Midbrain (tissue), 1 donor: ENCODE measurements around the gene HOXD8.

Experiments
- DNase-seq: peaks from one replicate; lab custom pipeline; 2025; lab: John Stamatoyannopoulos, UW

Gene HOXD8

DNA sequence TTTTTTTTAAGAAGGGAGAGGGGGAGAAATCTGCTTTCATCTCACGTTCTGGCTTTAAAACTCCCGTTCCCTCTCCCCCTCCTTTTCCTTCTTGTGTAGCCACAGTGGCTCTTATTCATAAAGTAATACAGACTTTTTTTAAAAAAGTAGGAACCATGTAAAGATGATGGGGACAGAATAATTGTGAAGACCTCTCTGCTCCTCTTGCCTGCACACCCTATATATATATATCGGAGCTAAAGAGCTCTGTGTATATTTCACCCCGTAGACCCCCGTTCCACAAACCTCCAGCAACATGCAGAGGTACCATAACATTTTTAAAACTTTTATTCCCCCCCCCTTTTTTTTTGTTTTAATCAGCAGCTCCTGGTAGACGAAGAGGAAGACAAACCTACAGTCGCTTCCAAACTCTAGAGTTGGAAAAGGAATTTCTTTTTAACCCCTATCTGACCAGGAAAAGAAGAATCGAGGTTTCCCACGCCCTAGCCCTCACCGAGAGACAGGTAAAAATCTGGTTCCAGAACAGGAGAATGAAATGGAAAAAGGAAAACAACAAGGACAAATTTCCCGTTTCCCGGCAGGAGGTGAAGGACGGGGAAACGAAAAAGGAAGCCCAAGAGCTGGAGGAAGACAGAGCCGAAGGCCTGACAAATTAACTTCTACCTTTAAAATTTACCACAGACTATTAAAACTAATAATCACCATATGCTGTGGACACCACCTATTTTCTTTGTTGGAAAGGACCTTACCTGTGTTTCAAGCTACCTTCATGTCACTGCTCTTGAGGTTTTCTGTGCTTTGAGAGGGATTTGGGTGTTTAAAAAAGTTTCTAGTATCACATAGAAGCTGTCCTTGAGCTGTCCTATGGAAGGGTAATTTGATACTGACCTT lies 1.7 kb downstream of the HOXD8 start:
- no peak for DNase-seq

DNA sequence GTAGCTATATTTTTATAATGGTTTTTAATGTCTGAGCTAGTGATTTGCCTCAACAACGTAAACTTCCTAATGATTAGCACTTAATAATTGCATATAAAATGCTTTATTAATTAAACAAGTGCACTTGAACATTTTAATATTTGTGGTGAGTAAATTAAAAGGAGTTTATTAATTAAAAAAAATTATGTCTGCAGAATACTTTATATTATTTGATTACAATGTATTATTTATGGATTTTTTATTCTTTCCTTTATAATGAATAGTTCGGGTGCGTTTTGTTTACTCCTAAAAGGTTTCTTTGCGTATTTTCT lies 2.3 kb downstream of the HOXD8 start:
- DNase-seq = no peak

DNA sequence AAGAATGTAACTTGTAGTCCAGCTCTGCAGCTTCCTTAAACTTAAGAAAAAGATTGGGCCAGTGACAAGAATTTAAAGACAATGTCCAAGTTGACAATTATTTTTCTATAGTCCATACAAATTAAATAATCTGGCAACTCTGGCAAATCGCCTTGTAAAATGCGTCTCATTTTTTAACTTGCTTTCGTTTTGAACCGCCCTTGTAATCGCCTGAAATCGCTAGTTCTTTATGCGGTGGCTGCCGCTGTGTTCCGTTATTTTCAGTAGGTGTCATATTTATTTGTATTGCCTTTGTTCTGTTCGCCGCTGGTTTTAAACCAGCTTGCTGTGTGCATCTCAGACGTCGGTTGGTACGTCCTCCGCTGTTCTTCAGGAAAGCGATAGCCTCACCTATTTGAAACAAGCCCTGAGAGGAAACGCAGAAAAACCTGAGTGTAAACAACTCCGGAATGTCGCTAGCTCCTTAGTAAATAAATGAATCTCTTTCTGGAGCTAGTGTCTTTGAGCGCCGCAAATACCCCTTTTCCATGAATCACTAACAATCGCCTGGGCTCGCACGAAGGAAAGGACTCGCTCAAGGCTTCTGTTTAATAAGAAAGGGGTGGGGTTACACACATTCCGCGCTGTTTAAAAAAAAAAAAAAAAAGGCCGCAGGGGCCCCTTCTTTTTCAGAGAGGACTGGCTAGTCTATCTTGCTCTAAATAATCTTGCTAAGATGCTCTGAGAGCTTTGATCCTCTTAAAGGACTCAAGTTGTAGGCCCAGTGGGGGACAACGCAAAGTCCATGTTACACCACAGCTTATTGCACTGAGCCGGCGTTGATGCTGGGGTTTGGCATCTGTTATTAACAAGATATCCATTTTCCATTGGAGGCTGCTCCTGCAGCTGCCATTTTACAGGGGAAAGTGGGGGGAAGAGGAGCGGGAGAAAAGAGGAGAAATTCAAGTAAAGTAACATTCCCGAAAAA lies 3.0 kb downstream of the HOXD8 start:
- no peak for DNase-seq

DNA sequence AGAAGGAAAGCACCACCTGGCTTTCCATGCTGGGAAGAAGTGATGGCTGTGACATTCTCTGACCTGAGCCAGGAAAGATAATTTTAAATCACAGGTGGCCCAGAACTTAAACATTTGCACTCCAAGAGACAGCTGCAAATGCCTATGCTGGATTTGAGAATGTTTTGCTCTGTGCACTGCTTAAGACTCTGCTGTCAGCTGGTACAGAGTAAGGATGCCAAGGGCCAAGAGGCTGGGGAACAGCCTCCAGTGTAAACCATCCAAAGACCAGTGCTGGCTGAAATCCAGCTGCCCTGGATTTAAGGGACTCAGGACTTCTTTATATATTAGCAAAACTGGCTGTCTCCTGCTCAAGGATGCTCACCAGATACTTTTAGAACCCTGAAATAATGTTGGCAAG lies 3.9 kb downstream of the HOXD8 start:
- DNase-seq = no peak

DNA sequence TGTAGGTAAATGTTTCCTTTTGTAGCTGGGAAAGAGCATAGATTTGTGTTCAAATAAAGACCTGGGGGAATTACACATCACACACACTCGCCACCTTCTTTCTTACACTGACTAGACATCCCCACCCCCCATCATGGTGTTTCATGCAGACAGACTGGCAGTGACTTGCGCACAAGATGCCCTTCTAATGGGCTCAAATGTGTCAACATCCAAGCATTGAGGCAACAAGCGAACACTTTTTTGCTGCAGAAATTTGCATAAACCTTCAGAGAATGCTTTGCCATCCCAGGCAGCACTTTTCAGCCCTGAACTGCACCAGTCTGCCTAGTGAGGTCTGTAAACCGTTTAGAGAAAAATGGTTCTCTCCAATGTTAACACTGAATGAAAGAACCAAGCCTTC lies 4.5 kb downstream of the HOXD8 start:
- DNase-seq = no peak

DNA sequence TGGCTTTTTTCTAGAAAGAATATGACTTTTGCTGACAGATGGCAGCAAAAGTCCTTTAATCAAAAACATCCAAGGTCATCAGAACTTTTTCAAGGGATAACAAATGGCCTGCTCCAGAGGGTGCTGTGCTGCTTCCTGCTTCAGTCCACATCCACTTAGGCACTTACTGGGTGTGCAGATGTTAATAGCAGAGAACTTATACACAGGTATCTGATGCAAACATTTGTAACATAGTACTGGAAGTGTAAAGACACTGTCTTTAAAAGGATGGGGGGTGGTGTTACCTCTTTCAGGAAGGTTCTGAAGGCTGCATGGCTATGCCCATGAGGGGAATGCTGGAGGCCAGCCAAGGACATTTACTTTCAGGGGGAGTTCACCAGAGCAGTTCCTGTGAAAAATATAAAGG lies 5.5 kb downstream of the HOXD8 start:
- no peak for DNase-seq

DNA sequence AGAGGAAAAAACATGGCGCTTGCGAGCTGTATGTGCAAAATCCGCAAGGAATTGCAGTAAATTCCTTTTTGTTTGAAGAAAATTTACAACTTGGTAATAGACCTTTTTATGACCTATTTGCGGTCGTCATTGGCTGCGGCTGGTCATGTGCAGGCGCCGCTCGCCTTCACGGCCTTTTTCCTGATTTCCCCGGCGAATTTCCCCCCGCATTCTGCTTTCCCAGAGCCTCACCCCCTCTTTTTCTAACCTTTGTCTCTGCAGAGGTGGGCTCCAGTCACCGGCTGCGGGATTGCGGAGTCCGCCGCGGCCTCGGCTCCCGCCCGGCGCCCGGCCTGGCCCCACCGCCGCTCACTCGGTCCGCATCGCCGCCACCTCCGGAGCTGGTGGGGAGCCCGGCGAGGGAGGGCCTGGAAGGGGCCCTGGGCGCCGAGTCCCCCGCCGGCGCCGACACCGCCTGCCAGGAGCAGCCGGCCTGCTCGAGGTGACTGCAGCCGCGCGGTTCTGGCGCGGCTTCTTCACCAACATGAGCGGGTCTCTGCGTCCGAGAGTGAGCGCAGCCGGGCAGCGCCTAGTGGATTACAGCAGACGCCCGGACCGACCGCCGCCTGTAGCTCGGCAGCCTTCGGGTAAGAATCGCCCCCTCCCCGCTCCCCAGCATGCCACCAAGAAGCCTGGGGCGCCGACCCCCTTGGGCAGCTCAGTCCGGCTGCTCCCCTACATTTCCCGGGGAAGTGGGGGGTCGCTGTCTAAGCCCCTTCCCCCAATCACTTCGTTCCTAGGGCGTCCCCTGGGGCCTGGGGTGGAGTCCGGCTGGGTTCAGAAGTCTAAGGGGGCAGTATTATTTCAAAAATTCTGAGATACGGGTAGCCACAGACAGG lies 7.1 kb downstream of the HOXD8 start:
- DNase-seq = no peak

DNA sequence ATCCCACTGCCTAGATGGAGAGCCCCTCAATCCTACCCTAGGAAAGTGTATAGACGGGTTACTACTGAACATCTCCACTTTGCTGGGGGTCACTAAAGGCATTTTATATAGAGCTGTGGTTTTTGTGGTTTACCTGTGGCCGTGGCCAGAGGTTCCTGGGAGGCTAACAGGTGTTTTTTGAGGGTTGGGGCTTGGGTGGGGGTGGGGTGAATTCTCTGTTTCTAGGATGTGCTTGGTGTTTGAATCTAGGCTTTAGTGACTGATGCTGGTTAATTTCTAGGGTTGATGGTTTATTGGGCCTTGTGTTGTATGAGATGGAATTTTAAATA lies 7.7 kb downstream of the HOXD8 start:
- DNase-seq = no peak

DNA sequence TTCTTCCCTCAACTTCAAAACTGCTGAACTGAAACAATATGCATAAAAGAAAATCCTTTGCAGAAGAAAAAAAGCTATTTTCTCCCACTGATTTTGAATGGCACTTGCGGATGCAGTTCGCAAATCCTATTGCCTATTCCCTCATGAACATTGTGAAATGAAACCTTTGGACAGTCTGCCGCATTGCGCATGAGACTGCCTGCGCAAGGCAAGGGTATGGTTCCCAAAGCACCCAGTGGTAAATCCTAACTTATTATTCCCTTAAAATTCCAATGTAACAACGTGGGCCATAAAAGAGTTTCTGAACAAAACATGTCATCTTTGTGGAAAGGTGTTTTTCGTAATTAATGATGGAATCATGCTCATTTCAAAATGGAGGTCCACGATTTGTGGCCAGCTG lies 8.4 kb downstream of the HOXD8 start:
- DNase-seq = no peak

DNA sequence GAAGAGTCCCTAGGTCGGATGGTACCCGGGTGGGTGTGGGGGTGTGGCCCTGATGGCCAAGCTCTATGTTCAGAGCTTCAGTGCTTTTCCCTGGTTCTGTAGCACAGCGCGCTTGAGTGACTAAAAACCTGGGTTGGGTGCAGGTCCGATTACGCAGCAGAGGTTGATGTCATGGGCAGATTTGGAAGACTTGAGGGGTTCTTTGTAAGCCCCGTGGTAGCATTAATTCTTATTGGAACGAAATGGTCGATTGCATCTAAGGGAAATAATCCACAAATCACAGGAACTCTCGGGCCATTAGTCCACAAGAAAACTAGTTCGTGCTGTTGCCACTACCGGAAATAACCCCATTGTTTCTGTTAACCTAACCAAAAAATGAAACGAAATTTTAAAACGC lies 9.0 kb downstream of the HOXD8 start:
- DNase-seq = no peak

DNA sequence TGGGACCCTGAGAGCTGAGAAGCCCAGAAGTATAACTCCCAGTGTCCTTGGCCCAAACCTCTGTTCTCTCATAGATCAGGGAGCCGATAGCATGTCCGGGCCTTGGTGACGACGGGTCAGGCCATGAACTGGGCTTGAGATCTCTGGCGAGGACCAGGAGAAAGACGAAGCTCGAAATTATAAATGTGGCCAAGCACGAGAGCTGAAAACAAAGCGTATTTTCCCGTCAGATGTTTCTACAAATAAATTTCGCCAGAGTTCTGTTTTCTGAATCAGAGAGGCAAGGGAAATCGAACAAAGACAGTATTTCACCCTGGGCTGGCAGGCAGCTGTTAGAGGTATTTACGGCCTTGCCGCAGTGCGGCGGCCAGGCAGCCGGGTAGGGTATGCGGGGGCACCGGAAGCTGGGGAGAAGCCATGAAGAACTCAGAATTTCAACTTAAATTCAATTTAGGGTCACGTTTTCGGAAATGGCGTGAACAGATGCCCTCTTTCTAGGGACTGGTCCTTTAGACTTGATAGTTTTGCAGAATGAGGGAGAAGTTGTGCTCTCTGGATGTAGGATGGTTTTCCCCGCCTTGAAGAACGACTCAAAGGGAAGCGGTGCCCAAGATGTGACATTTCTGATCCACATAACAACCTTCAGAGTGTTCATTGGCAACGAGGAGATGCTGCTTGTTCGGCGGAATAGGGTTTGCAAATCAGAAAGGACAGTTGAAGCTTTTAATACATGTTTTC lies 9.6 kb downstream of the HOXD8 start:
- no peak for DNase-seq

DNA sequence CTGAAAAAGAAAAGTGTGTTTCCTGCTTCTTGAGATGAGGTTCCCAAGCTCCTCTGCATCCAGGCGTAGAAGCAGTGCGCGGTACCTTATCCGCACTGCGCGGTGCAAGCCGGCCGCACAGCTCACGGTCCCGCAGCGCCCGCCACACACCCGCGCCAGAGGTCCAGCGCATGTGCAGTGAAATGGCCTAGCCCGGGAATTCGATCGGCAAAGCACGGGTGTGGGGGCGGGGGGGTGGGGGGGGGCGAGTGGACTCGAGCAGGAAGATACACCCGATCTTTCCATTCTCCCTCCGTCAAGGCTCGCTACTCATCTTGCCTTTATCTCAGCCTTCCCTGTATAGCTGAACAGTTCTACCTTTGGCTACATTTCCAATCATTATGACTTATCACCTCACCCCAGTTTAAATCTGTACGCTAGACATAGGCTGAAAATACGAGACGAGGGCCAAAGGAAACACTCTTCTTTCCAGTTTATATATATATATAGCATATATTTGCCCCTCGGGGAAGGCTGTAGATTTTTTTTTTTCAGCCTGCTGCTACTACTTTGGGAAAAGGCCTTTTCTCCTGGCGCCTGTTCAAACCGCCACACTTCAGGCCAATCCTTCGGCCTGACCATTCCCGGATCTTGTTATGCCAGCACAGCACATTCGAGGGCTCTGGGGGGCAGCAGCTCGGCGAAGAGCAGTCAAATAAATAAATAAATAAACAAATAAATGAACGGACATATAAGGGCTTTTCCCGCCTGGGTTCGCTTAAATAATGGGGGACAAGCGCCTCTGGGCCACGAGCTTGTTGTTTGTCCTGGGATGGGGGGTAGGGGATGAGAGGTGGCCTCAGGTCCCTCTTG lies 10.4 kb downstream of the HOXD8 start:
- no peak for DNase-seq

DNA sequence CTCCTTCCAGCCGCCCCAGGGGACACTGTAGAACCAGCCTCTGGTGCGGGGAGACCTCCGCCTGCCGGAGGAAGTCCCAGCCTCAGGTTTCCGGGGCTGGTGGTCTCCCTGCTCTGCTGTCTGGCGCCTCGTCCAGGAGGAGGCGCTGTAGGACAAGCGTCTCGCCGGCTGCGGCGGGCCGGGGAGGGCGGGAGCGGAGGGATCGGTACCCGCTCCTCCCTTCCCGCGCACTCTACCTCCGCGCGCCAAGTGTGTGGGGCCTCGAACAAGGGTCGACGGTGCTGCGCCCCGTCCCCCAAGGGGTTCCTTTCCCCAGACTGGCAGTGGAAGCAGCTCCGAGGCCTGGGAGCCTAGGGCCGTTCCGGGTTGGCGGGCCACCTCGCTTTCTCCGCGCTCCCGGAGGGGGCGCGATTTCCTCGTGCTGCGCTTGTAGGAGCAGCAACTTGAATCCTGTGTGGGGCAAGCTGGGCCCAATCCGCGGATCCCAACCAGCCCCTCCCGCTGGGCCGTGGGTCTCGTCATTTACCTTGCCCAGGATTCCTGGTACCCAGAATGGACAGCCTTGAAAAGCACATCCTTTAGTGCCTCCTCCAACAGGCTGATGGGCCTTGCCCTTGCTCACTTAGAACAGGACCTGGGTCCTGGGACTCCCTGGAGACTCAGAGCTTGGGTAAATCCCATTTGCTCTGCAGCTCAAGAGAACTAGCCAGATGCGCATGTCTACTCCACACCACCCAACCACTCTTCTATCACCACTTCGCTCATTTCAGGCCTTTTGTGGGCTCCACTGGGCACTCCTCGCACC lies 11.2 kb downstream of the HOXD8 start:
- DNase-seq = peak; percentile 75

DNA sequence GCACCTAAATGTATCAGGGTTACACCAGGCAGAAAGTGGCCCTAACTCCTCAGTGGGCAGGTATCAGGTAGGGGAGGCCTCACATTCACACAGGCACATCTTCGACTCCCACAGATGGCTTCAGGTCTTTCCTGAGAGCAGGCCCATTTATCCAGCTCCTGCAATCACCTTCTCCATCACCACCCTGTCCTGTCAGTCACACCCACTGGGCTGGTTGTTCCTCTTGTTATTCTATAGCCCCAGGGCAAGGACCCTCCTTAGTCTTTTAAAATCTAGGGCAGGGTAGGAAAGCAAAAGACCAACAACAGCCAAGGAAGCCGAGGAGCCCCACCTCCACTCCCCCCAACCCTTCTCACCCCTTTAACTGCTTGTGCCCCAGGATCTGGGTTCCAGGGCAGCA lies 12.8 kb downstream of the HOXD8 start:
- no peak for DNase-seq

DNA sequence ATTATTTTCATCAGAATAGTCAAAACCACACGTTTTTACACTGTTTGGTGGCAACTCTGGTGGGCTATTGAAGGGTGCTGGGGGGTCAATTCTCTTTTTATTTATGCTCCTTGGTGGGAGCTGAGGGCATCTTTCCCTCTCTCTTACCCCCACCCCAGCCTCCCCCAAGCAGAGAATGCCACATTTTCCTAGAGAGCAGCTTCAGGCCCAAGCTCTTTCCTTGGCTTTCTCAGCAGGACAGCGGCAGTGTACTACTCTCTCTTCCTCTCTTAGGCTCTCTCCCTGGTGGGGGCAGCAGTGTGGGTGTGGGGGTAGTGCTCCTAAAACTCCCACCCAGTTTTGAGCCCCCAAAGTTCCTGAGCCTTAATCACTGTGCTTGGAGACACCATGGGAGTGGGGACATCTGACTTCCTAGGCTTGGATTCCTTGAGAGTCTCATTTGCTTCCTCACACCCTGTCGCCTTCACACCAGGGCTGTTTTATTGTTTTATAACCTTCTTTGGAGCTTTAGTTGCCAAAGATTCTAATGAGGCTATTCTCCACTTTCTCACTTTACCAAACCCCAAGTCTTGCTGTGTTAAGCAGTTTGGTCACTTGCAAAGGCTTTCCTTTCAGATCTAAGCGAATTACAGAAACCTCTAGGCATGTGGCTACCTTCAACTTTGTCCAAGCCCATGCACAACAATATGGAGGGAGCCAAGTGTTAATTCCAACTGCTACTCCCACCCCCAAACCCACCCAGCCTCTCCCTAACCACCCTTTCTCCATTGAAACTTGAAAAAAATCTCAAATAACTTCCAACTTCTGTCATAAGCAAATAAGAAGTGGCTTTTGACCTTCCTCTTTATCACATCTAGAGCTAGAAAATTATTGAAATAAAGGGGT lies 15.8 kb downstream of the HOXD8 start:
- DNase-seq = no peak

DNA sequence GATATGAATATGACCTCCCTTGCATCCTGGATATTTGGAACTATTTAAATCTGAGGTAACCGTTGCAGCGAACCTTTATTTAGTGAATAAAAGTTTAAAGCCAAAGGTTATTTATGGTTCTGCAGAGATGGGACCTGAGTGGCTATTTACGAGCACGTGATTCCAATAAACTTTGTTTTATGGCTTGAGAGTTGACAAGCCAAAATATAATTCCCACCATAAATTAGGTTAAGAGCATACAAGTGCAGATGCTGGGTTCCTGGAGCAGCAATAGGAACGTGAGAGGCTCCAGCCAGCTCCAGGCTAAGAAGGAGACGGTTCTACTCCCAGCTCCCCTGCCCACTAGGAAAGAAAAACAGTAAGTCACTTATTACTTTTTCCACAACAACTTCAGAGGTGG lies 16.6 kb downstream of the HOXD8 start:
- no peak for DNase-seq

DNA sequence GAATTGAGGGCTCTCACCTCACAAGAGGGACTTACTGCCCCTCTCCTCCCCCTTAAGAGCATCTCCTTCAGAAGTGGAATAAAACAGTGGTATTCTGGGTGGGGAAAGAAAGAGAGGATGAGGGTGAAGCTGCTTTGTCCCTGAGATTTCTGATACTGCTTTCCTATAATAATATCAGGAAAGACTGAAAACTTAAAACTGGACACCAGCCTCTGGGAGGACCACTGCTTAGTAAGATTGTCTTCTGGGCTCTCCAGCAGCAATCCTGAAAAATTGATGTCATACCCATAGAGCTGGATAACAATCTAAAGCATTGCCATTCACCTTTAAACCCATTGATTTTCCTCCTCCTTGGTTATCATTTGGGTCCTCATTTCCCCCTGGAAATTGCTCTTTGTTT lies 17.1 kb downstream of the HOXD8 start:
- DNase-seq = no peak

DNA sequence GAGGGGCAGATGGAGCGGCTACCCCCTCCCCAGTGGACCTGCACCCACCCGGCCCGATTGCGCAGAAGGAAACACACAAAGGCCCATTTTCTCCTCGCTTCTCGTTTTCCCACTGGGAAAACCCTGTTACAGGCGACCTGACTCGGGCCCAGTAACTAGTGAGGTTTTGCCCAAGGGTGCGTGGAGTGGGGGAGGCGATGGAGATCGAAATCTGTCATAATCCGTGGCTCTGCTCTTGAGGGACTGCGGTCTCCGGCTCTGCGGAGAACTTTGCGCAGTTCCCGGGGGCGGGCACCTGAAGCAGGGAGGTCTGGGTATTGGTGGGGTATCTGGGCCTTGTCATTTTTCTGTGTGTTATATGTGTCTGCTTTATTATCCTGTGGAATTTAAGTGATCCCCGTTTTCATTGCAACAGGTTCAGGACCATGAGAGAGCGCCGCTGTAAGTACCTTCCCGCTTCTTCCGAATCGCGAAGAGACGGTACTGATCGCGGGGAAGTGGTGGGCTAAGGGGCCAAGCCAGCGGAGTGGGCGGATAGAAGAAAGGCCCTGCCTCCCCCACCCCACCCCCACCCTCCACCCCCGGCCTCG lies 17.8 kb downstream of the HOXD8 start:
- no peak for DNase-seq
